PC-3 (cell line): Measurements from ENCODE around the gene SCAI. TPM values are rescaled to one million over a fixed set of nuclear protein-coding genes. Genes with fewer than 3 reads are reported as not detected.
"Not testable (repeated sequence)": the region's sequence is repeated elsewhere in the genome, so short reads cannot be mapped to it uniquely, and the experiment has no call there.

ENCODE experiments used
- ATAC-seq: fragments of 200-7000 bp; cut with Tn5 transposase; 2 replicates; pipeline ENCODE4 v1.9.1; 2020; ENCODE audit warnings: mild to moderate bottlenecking, moderate library complexity
- BruUV-seq: library from RNA; stranded (reverse); fragments of 400-500 nt; replicated peaks from 2 replicates; lab custom pipeline; 2021; lab: Mats Ljungman, UMichigan
- CTCF ChIA-PET: fragments of 300-600 bp; sonication (Branson Sonifier 250); formaldehyde crosslinking; loops from one replicate; lab custom pipeline; 2022; ENCODE audit warnings: antibody characterized with exemption; lab: Charles Lee
- POLR2A ChIA-PET: fragments of 300-600 bp; sonication (Branson Sonifier 250); formaldehyde crosslinking; loops from one replicate; lab custom pipeline; 2022; ENCODE audit warnings: antibody characterized with exemption; ENCODE audit not compliant: unreplicated experiment; lab: Charles Lee
- DNase-seq: peaks from one replicate; pipeline ENCODE4 v3.0.0-alpha.2; 2015
- H2AFZ ChIP-seq: fragments of 300-600 bp; sonication (generic); 2 replicates; pipeline ENCODE4 v1.6.0; 2016; ENCODE audit warnings: antibody characterized with exemption, low read length
- H3F3A ChIP-seq: fragments of 300-600 bp; sonication (generic); one replicate; pipeline ENCODE4 v1.6.0; 2017; ENCODE audit warnings: antibody characterized with exemption, low read length, control low read depth, mild to moderate bottlenecking; ENCODE audit not compliant: unreplicated experiment
- H3K27ac ChIP-seq: fragments of 300-600 bp; sonication (generic); 2 replicates; pipeline ENCODE4 v1.5.1; 2016; ENCODE audit warnings: mild to moderate bottlenecking, low read length
- H3K27me3 ChIP-seq: fragments of 300-600 bp; sonication (generic); 2 replicates; pipeline ENCODE4 v1.6.1; 2016; ENCODE audit warnings: low read length, mixed read lengths
- H3K36me3 ChIP-seq: fragments of 300-600 bp; sonication (generic); 2 replicates; pipeline ENCODE4 v1.6.1; 2016; ENCODE audit warnings: low read depth, mixed run types, low read length, mixed read lengths
- H3K4me1 ChIP-seq: fragments of 300-600 bp; sonication (generic); 2 replicates; pipeline ENCODE4 v1.5.1; 2016; ENCODE audit warnings: low read length; ENCODE audit not compliant: insufficient read depth
- H3K4me2 ChIP-seq: fragments of 300-600 bp; sonication (generic); 2 replicates; pipeline ENCODE4 v1.6.0; 2016; ENCODE audit warnings: low read length
- H3K4me3 ChIP-seq: fragments of 300-600 bp; sonication (generic); 2 replicates; pipeline ENCODE4 v1.5.1; 2016; ENCODE audit warnings: mild to moderate bottlenecking, low read length, mixed read lengths
- H3K79me2 ChIP-seq: fragments of 300-600 bp; sonication (generic); 2 replicates; pipeline ENCODE4 v1.6.1; 2017; ENCODE audit warnings: low read length, mixed read lengths
- H3K9ac ChIP-seq: fragments of 300-600 bp; sonication (generic); 2 replicates; pipeline ENCODE4 v1.6.0; 2016; ENCODE audit warnings: mild to moderate bottlenecking, low read length
- H3K9me2 ChIP-seq: fragments of 300-600 bp; sonication (generic); replicated peaks from 2 replicates; pipeline ENCODE4 v1.6.1; 2016; ENCODE audit warnings: mixed run types, low read length, mixed read lengths
- H3K9me3 ChIP-seq: fragments of 300-600 bp; sonication (generic); 2 replicates; pipeline ENCODE4 v1.6.1; 2016; ENCODE audit warnings: low read length, mixed read lengths
- H4K20me1 ChIP-seq: fragments of 300-600 bp; sonication (generic); 2 replicates; pipeline ENCODE4 v1.6.1; 2016; ENCODE audit warnings: low read length, mixed read lengths
- EZH2 ChIP-seq: fragments of 300-600 bp; sonication (generic); IDR thresholded peaks from one replicate; pipeline ENCODE4 v1.6.1; 2017; ENCODE audit warnings: antibody characterized with exemption, mild to moderate bottlenecking, low read length; ENCODE audit not compliant: unreplicated experiment
- EZH2phosphoT487 ChIP-seq: fragments of 300-600 bp; sonication (generic); IDR thresholded peaks from 2 replicates; pipeline ENCODE4 v1.6.1; 2018; ENCODE audit warnings: mild to moderate bottlenecking, antibody characterized with exemption, low read length, borderline replicate concordance
- intact Hi-C: fragments of 100-400 bp; cut with micrococcal nuclease; formaldehyde crosslinking; loops from 2 replicates; pipeline ENCODE4 v1.9.0; 2023
- total RNA-seq: library from RNA; depleted of rRNA; stranded (reverse); fragments of >200 nt; gene quantifications from 2 replicates; pipeline ENCODE4 v1.2.3, GENCODE V29; 2014
- TF ChIP-seq, protein P1 (sequence below): fragments of 300-600 bp; sonication (generic); conservative IDR thresholded peaks from 2 replicates; pipeline ENCODE4 v1.5.1; 2017; ENCODE audit warnings: antibody characterized with exemption, low read depth, mild to moderate bottlenecking, low read length

The SCAI gene
- total RNA-seq, 1 experiment from 2014 or later, result 5.2 TPM

DNA sequence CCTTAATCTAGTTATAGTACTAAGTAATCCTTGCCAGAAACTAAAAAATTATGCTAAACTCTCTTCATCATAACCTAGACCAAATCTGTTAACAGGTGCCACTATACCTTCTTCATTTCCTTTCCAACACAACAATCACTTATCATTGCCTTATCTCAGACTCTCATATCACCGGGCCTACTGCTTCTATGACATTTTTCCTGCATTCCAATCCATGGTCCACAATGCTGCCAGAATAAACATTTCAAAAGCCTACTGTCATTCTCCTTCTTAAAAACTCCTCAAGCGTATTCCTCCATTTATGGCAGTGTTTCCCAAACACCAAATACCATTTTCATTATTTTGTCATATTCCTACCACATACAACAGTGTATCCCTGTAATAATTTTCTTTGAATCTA lies 39.7 kb upstream of the SCAI start:
- DNase-seq (no peak), ATAC-seq (no peak)
- Histone ChIP-seq H3K79me2 (peaks cover 93% of the 10 kb centered on the region), H3K9me3 (no peaks in the 10 kb centered on the region), H3K4me3 (no peak overlapping the region), H3K27me3 (no peaks in the 10 kb centered on the region), H3K4me1 (no peaks in the 10 kb centered on the region), H3K36me3 (no peaks in the 10 kb centered on the region), H3F3A (no peaks in the 10 kb centered on the region), H3K9ac (no peak overlapping the region), H3K27ac (no peak overlapping the region), H4K20me1 (0 out of 2 replicates have a peak, but pooled peaks cover 9% of the 10 kb centered on the region), H3K4me2 (no peak overlapping the region), H2AFZ (no peak overlapping the region), H3K9me2 (no peaks in the 10 kb centered on the region)
- ChIA-PET CTCF (no interaction called here), POLR2A (no interaction called here)
- no TSS peak for BruUV-seq
- TF ChIP-seq, protein P1, sequence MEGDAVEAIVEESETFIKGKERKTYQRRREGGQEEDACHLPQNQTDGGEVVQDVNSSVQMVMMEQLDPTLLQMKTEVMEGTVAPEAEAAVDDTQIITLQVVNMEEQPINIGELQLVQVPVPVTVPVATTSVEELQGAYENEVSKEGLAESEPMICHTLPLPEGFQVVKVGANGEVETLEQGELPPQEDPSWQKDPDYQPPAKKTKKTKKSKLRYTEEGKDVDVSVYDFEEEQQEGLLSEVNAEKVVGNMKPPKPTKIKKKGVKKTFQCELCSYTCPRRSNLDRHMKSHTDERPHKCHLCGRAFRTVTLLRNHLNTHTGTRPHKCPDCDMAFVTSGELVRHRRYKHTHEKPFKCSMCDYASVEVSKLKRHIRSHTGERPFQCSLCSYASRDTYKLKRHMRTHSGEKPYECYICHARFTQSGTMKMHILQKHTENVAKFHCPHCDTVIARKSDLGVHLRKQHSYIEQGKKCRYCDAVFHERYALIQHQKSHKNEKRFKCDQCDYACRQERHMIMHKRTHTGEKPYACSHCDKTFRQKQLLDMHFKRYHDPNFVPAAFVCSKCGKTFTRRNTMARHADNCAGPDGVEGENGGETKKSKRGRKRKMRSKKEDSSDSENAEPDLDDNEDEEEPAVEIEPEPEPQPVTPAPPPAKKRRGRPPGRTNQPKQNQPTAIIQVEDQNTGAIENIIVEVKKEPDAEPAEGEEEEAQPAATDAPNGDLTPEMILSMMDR, result no peak
- TF ChIP-seq EZH2, result no peak
- no peak for TF ChIP-seq EZH2phosphoT487
- intact Hi-C loops, result no loop called here

DNA sequence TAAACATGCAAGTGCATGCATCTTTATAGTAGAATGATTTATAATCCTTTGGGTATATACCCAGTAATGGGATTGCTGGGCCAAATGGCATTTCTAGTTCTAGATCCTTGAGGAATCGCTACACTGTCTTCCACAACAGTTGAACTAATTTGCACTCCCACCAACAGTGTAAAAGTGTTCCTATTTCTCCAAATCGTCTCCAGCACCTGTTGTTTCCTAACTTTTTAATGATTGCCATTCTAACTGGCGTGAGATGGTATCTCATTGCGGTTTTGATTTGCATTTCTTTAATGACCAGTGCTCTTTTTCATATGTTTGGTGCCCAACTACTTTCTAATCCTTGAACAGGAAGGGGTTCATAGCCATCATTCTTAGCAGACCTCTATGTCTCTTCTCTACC lies 38.4 kb upstream of the SCAI start:
- H3K27me3 ChIP-seq, POLR2A ChIA-PET, H2AFZ ChIP-seq, H3F3A ChIP-seq, ATAC-seq, H3K9me2 ChIP-seq, H3K4me1 ChIP-seq, H3K27ac ChIP-seq, BruUV-seq, H3K9ac ChIP-seq, H3K4me3 ChIP-seq, DNase-seq, intact Hi-C loops, H3K9me3 ChIP-seq, CTCF ChIA-PET, H4K20me1 ChIP-seq, H3K36me3 ChIP-seq, H3K4me2 ChIP-seq: not testable (repeated sequence)
- peaks cover 89% of the 10 kb centered on the region for H3K79me2 ChIP-seq

DNA sequence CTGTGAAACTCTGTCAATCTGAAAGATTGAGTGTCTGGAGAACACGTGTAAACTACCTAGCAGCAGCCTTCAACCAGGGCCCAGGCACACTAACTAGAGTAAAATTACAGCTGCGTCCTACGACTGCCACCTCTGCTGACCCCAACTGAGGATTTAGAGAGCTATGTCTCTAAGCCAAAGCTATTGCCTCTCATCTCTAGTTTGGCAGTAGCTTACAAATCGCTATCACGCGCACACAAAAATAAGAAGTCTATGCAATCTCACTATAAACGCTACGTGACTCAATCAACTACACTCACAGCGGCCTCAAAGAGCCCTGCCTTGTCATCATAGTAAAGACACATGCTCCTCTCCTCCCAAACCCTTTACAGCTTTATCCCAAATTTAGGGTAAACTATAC lies 37.5 kb upstream of the SCAI start:
- Histone ChIP-seq H3K79me2 (peaks cover 89% of the 10 kb centered on the region), H3K9me2 (no peaks in the 10 kb centered on the region), H3K4me2 (no peak overlapping the region), H3K36me3 (no peaks in the 10 kb centered on the region), H4K20me1 (0 out of 2 replicates have a peak, but pooled peaks cover 9% of the 10 kb centered on the region), H2AFZ (no peak overlapping the region), H3K9me3 (no peaks in the 10 kb centered on the region), H3K4me3 (no peak overlapping the region), H3K4me1 (no peaks in the 10 kb centered on the region), H3F3A (no peaks in the 10 kb centered on the region), H3K27ac (no peak overlapping the region), H3K9ac (no peak overlapping the region), H3K27me3 (no peaks in the 10 kb centered on the region)
- TF ChIP-seq, protein P1, result no peak
- TF ChIP-seq EZH2phosphoT487 (no peak), EZH2 (no peak)
- intact Hi-C loops, result no loop called here
- CTCF ChIA-PET, result no interaction called here
- DNase-seq (no peak), ATAC-seq (no peak)
- POLR2A ChIA-PET, result no interaction called here
- no TSS peak for BruUV-seq

DNA sequence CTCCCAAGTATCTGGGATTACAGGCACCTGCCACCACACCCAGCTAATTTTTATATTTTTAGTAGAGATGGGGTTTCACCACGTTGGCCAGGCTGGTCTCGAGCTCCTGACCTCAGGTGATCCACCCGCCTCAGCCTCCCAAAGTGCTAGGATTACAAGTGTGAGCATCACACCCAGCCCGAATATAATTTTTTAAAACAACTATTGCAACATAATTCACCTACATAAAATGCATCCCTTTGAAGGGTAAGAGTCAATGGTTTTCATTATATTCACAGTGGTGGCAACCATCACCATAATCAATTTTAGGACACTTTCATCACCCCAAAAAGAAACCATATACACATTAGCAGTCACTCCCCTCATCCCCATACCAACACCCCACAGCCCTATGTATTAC lies 36.4 kb upstream of the SCAI start:
- H4K20me1 ChIP-seq, H3K36me3 ChIP-seq, H3K9ac ChIP-seq, H3F3A ChIP-seq, H3K9me3 ChIP-seq, POLR2A ChIA-PET, CTCF ChIA-PET, BruUV-seq, H2AFZ ChIP-seq, intact Hi-C loops, H3K27me3 ChIP-seq, H3K9me2 ChIP-seq, H3K4me2 ChIP-seq, H3K27ac ChIP-seq, H3K4me1 ChIP-seq, DNase-seq, ATAC-seq, H3K4me3 ChIP-seq: not testable (repeated sequence)
- peaks cover 82% of the 10 kb centered on the region for H3K79me2 ChIP-seq
